Left lung (tissue), 10 donors: Measurements from ENCODE around the gene LIMK2. TPM values are rescaled to one million over a fixed set of nuclear protein-coding genes. Genes with fewer than 3 reads are reported as not detected.
A peak's percentile ranks its signal among the peaks of the same experiment; 100 is the strongest.

Experiments used
- ATAC-seq: fragments of 200-7000 bp; cut with Tn5 transposase; one replicate; pipeline ENCODE4 v1.9.1; 2020; ENCODE audit warnings: moderate library complexity
- DNase-seq, 4 donors: peaks; one replicate each; pipeline ENCODE4 v3.0.0-alpha.2; 2013 to 2020
- H3K27ac ChIP-seq, 2 donors: fragments of 200-600 bp; sonication (generic) in 1 of 2; one replicate each; pipeline versions ENCODE4 v1.5.0 to v1.8.0; 2020 to 2021
- H3K27me3 ChIP-seq, 2 donors: fragments of 200-600 bp; sonication (generic) in 1 of 2; one replicate each; pipeline versions ENCODE4 v1.5.0 to v1.8.0; 2020 to 2021
- H3K36me3 ChIP-seq, 2 donors: fragments of 200-600 bp; sonication (generic) in 1 of 2; one replicate each; pipeline versions ENCODE4 v1.5.0 to v1.8.0; 2020 to 2021
- H3K4me1 ChIP-seq, 2 donors: fragments of 200-600 bp; one replicate each; pipeline ENCODE4 v1.8.0; 2021
- H3K4me3 ChIP-seq, 2 donors: fragments of 200-600 bp; sonication (generic) in 1 of 2; one replicate each; pipeline versions ENCODE4 v1.5.0 to v1.8.0; 2020 to 2021; ENCODE audit warnings: mild to moderate bottlenecking in 1 of 2
- H3K9me3 ChIP-seq, 2 donors: fragments of 200-600 bp; sonication (generic) in 1 of 2; one replicate each; pipeline versions ENCODE4 v1.5.0 to v1.8.0; 2020 to 2021
- intact Hi-C, 2 donors: fragments of 100-400 bp; cut with DNase I; formaldehyde crosslinking; loops; one replicate each; pipeline versions ENCODE4 v1.11.2 to v1.14.2; 2022
- polyA plus RNA-seq, 6 donors: library from polyadenylated mRNA; unstranded; fragments of 120-200 nt; gene quantifications; one replicate each; pipeline ENCODE4 v1.2.1, GENCODE V29; 2013; ENCODE audit not compliant: insufficient read length in 6 of 6
- total RNA-seq, 2 donors: library from RNA; stranded (reverse); fragmentation: NEBNext Ultra II Directional; extraction: Animal tissue kit (Norgen Biotek cat#: 25700); gene quantifications; one replicate each; pipeline ENCODE4 v1.2.1, GENCODE V29; 2021
- TF ChIP-seq, protein P1 (sequence below), 2 donors: fragments of 200-600 bp; sonication (generic) in 1 of 2; IDR thresholded peaks; one replicate each; pipeline versions ENCODE4 v1.5.0 to v1.8.0; 2021; ENCODE audit warnings: antibody characterized with exemption in 2 of 2
- donor health status: DM: no; HTN: yes; CAD: no.
- donor health status: DM: no; HTN: no; CAD: no.

LIMK2 gene
- total and polyA plus RNA-seq, 8 donors: 47.4 to 87.6 (median 53.6) TPM

DNA sequence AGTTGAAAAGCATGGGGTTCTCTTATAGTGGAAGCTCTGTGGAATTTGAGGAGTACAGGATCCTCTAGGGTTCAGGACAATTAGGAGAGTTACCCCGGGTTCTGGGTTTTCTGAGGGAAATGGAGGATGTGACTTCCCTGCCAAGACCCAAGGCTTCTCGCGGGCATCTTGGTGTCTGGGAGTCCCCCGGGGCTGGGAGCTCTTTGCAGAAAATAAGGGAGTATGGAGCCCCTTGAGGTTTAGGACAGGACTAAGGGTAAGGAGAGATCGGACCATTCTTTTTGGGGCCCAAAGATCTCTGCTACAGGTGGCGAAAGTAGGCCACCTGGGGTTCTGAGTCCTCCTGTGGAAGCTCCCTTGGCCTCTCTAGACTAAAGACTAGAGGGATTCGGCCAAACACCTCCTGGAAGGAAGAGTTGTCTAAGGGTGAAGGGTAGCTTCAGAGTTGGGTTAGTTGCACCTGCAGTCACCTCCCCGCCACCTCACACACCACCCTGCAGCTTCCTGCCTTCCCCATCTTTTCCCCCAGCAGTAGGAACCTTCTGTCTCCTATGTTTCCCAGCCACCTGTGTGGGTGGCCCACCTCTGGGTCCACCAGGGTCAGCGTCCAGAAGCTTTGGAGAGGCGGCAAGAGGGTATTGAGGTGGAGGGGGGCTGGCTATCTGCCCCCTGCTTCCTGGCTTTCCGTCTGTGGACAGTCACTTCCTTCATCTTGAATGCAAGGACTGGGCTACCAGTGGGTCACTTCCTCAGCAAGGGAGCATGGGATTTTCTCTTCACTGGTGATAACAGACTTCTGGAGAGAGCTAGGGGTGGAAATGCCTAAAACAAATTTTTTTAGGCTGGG is 908 bp downstream of the LIMK2 start:
- TF ChIP-seq, protein P1, sequence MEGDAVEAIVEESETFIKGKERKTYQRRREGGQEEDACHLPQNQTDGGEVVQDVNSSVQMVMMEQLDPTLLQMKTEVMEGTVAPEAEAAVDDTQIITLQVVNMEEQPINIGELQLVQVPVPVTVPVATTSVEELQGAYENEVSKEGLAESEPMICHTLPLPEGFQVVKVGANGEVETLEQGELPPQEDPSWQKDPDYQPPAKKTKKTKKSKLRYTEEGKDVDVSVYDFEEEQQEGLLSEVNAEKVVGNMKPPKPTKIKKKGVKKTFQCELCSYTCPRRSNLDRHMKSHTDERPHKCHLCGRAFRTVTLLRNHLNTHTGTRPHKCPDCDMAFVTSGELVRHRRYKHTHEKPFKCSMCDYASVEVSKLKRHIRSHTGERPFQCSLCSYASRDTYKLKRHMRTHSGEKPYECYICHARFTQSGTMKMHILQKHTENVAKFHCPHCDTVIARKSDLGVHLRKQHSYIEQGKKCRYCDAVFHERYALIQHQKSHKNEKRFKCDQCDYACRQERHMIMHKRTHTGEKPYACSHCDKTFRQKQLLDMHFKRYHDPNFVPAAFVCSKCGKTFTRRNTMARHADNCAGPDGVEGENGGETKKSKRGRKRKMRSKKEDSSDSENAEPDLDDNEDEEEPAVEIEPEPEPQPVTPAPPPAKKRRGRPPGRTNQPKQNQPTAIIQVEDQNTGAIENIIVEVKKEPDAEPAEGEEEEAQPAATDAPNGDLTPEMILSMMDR (IDR thresholded peaks at IDR 0.05): no peak
- Histone ChIP-seq H3K27ac (peak overlapping the region; percentile 75 to 79), H3K9me3 (no peaks in the 10 kb centered on the region), H3K27me3 (no peaks in the 10 kb centered on the region), H3K4me1 (peaks cover 10 to 85% of the 10 kb centered on the region in 2 donors), H3K4me3 (peak overlapping the region; percentile 83 to 84), H3K36me3 (no peaks in the 10 kb centered on the region)
- intact Hi-C loops: no loop called here
- peak; percentile 1 for ATAC-seq
- no peak for DNase-seq

DNA sequence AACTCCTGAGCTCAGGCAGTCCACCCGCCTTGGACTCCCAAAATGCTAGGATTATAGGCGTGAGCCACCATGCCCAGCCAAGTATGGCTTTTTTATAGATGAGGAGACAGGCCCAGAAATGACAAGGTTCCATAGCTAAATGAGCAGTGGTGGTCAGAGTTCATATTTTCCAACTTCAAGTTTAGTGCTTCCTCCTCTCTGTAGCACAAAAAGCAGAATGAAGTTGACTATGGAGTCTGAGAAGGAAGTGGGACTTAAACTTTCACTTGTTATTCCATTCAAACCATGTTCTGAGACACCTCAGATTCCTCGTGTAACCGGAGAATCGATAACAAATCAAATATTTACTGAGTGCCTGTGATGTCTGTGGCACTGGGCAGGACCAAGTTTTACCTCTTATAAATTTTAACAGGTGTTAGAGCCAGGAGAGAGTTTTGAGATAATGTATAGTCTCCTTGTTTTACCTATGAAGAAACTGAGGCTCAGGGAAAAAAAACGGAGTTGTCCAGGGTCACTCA is 3.0 kb downstream of the LIMK2 start:
- Histone ChIP-seq H3K4me3 (peak overlapping the region in 1 of 2 donors; percentile 84), H3K27me3 (no peaks in the 10 kb centered on the region), H3K9me3 (no peaks in the 10 kb centered on the region), H3K4me1 (peaks cover 10 to 94% of the 10 kb centered on the region in 2 donors), H3K27ac (peak overlapping the region in 1 of 2 donors; percentile 90), H3K36me3 (peaks cover 0 to 9% of the 10 kb centered on the region in 2 donors)
- DNase-seq (no peak), ATAC-seq (no peak)
- intact Hi-C loops: no loop called here
- TF ChIP-seq, protein P1 (IDR thresholded peaks at IDR 0.05): no peak

DNA sequence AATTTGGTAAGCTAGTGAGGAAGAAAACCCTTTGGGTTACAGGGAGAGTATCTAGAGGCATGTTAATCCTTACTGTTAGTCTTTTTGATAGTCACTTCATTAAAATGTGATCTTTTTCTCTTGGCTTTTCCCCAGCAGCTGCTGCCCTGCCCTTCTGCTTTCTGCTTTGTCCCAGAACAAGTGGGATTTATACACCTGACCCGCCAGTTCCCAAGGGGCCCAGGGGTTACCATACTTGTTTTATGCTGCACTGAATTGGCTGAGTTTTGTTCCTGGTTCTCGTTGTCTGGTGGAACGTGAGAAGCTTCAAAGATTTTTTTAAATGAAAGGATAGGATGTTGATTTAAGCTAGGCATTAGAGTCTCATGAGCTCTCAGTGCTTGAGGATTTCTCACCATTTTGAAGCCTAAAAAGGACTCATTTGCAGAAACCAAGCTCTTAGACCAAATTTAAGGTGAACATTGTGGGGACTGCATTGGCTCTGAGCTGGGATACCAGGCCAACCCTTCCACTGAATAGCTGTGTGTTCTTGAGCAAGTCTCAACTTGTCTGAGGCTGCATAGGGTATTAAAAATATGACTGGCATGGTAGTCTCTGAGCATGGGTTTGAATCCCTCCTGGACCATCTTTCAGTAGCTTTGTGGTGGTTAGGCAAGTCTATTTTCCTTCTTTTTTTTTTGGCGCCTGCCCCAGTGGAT is 6.6 kb downstream of the LIMK2 start:
- Histone ChIP-seq H3K4me1 (peaks cover 9 to 100% of the 10 kb centered on the region in 2 donors), H3K27ac (peak overlapping the region; percentile 50 to 90), H3K9me3 (no peaks in the 10 kb centered on the region), H3K36me3 (peaks cover 0 to 9% of the 10 kb centered on the region in 2 donors), H3K4me3 (no peak overlapping the region), H3K27me3 (no peaks in the 10 kb centered on the region)
- DNase-seq (no peak), ATAC-seq (no peak)
- TF ChIP-seq, protein P1 (IDR thresholded peaks at IDR 0.05): no peak
- intact Hi-C loops: no loop called here

DNA sequence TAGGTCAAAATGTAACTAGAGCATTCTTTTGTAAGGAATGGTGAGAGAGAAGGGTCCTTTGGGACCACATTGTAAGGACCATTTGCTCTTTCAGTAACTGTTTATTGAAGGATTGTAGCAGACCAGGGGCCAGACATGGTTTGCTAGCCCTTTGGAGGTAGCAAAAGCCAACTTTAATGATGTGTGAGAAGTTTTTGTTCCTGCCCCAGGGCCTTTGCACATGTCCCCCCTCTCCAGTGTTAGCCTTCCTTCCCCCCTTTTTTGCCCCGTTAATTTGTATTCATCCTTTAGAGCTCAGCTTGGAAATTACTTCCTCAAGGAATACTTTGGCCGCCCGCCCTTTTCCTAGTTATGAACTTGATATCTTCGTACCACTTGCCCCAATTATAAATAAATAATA is 9.0 kb downstream of the LIMK2 start:
- DNase-seq (no peak), ATAC-seq (no peak)
- H3K4me1 ChIP-seq: peaks cover 12 to 91% of the 10 kb centered on the region in 2 donors
- H3K4me3 ChIP-seq: no peak overlapping the region
- H3K36me3 ChIP-seq: peaks cover 0 to 15% of the 10 kb centered on the region in 2 donors
- peak overlapping the region in 1 of 2 donors; percentile 90 for H3K27ac ChIP-seq
- intact Hi-C loops: no loop called here
- no peaks in the 10 kb centered on the region for H3K27me3 ChIP-seq
- no peaks in the 10 kb centered on the region for H3K9me3 ChIP-seq
- TF ChIP-seq, protein P1 (IDR thresholded peaks at IDR 0.05): no peak

DNA sequence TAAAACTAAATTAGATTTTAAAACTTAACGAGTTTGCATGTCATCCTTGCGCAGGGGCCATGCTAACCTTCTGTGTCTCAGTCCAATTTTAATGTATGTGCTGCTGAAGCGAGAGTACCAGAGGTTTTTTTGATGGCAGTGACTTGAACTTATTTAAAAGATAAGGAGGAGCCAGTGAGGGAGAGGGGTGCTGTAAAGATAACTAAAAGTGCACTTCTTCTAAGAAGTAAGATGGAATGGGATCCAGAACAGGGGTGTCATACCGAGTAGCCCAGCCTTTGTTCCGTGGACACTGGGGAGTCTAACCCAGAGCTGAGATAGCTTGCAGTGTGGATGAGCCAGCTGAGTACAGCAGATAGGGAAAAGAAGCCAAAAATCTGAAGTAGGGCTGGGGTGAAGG is 10.6 kb downstream of the LIMK2 start:
- Histone ChIP-seq H3K36me3 (peaks cover 0 to 29% of the 10 kb centered on the region in 2 donors), H3K9me3 (no peaks in the 10 kb centered on the region), H3K27me3 (no peaks in the 10 kb centered on the region), H3K27ac (peak overlapping the region in 1 of 2 donors; percentile 90), H3K4me3 (no peak overlapping the region), H3K4me1 (peaks cover 12 to 85% of the 10 kb centered on the region in 2 donors)
- ATAC-seq: no peak
- TF ChIP-seq, protein P1 (IDR thresholded peaks at IDR 0.05): no peak
- intact Hi-C loops: no loop called here
- DNase-seq: no peak
